GM23338 (cell line): ENCODE results near the gene PMM1. TPM values are rescaled to one million over a fixed set of nuclear protein-coding genes. Genes with fewer than 3 reads are reported as not detected.
A peak's percentile ranks its signal among the peaks of the same experiment; 100 is the strongest.

Experiments used
- ATAC-seq: fragments of 200-7000 bp; cut with Tn5 transposase; 3 replicates; pipeline ENCODE4 v1.9.1; 2020
- DNase-seq: peaks from one replicate; pipeline ENCODE4 v3.0.0-alpha.2; 2015; ENCODE audit warnings: low spot score
- H2AFZ ChIP-seq: fragments of 200-600 bp; sonication (generic); 2 replicates; pipeline ENCODE4 v1.8.0; 2016; ENCODE audit warnings: antibody characterized with exemption, mild to moderate bottlenecking, moderate library complexity
- H3F3A ChIP-seq: fragments of 200-600 bp; sonication (generic); replicated peaks from 2 replicates; pipeline ENCODE4 v1.8.0; 2017; ENCODE audit warnings: antibody characterized with exemption, mixed run types, low read depth
- H3K27ac ChIP-seq: fragments of 200-600 bp; sonication (generic); 2 replicates; pipeline ENCODE4 v1.6.1; 2016; ENCODE audit warnings: low read depth
- H3K27me3 ChIP-seq: fragments of 200-600 bp; sonication (generic); 2 replicates; pipeline ENCODE4 v1.8.0; 2016; ENCODE audit warnings: mild to moderate bottlenecking, mixed run types, moderate library complexity; ENCODE audit not compliant: insufficient read depth
- H3K36me3 ChIP-seq: fragments of 200-600 bp; sonication (generic); 2 replicates; pipeline ENCODE4 v1.8.0; 2016; ENCODE audit warnings: mild to moderate bottlenecking; ENCODE audit not compliant: insufficient read depth
- H3K4me1 ChIP-seq: fragments of 200-600 bp; sonication (generic); 2 replicates; pipeline ENCODE4 v1.8.0; 2016; ENCODE audit warnings: mild to moderate bottlenecking, moderate library complexity; ENCODE audit not compliant: insufficient read depth
- H3K4me2 ChIP-seq: fragments of 200-600 bp; sonication (generic); 2 replicates; pipeline ENCODE4 v1.7.1; 2017; ENCODE audit warnings: mixed run types
- H3K4me3 ChIP-seq: fragments of 200-600 bp; sonication (generic); 2 replicates; pipeline ENCODE4 v1.6.1; 2016; ENCODE audit warnings: mixed run types
- H3K79me2 ChIP-seq: fragments of 200-600 bp; sonication (generic); replicated peaks from 2 replicates; pipeline ENCODE4 v1.8.0; 2017; ENCODE audit warnings: mild to moderate bottlenecking; ENCODE audit not compliant: insufficient read depth
- H3K9me2 ChIP-seq: fragments of 200-600 bp; sonication (generic); 2 replicates; pipeline ENCODE4 v1.8.0; 2017; ENCODE audit not compliant: insufficient read depth
- H4K20me1 ChIP-seq: fragments of 200-600 bp; sonication (generic); replicated peaks from 2 replicates; pipeline ENCODE4 v1.8.0; 2017; ENCODE audit warnings: mild to moderate bottlenecking; ENCODE audit not compliant: insufficient read depth
- H3K27ac Mint-ChIP-seq: 2 replicates; pipeline ENCODE4 v1.8.0; 2020; ENCODE audit warnings: inconsistent platforms, mild to moderate bottlenecking, moderate library complexity, mixed read lengths
- H3K27me3 Mint-ChIP-seq: 3 replicates; pipeline ENCODE4 v1.8.0; 2022; ENCODE audit warnings: low read depth, mild to moderate bottlenecking, moderate library complexity, mixed read lengths, inconsistent platforms; ENCODE audit not compliant: insufficient read depth, poor library complexity
- H3K36me3 Mint-ChIP-seq: 3 replicates; pipeline ENCODE4 v1.8.0; 2021; ENCODE audit warnings: low read depth, mild to moderate bottlenecking, inconsistent platforms, moderate library complexity, mixed read lengths
- H3K4me1 Mint-ChIP-seq: 3 replicates; pipeline ENCODE4 v1.8.0; 2020; ENCODE audit warnings: mild to moderate bottlenecking, inconsistent platforms, mixed read lengths
- H3K4me3 Mint-ChIP-seq: 3 replicates; pipeline ENCODE4 v1.8.0; 2021; ENCODE audit warnings: moderate library complexity, mild to moderate bottlenecking, inconsistent platforms, mixed read lengths
- H3K9me3 Mint-ChIP-seq: 3 replicates; pipeline ENCODE4 v1.8.0; 2020; ENCODE audit warnings: moderate library complexity, mild to moderate bottlenecking, inconsistent platforms, mixed read lengths
- EZH2 ChIP-seq: fragments of 200-600 bp; sonication (generic); IDR thresholded peaks from one replicate; pipeline ENCODE4 v1.8.0; 2017; ENCODE audit warnings: antibody characterized with exemption, mild to moderate bottlenecking, low read depth; ENCODE audit not compliant: unreplicated experiment
- EZH2phosphoT487 ChIP-seq: fragments of 200-600 bp; sonication (generic); IDR thresholded peaks from one replicate; pipeline ENCODE4 v1.8.1; 2018; ENCODE audit warnings: antibody characterized with exemption; ENCODE audit not compliant: unreplicated experiment
- JUNB ChIP-seq: IDR thresholded peaks from one replicate; pipeline ENCODE4 v1.6.1; 2016; ENCODE audit warnings: antibody characterized with exemption; ENCODE audit not compliant: unreplicated experiment
- NANOG ChIP-seq: IDR thresholded peaks from 2 replicates; pipeline ENCODE4 v1.6.1; 2016; ENCODE audit warnings: antibody characterized with exemption, borderline replicate concordance
- POLR2AphosphoS5 ChIP-seq: IDR thresholded peaks from 2 replicates; pipeline ENCODE4 v1.6.1; 2016; ENCODE audit warnings: antibody characterized with exemption, low read depth
- ZNF114 ChIP-seq: fragments of 250-450 bp; sonication (Bioruptor Pico); IDR thresholded peaks from 2 replicates; pipeline ENCODE4 v1.5.0; 2020; ENCODE audit warnings: mild to moderate bottlenecking, moderate library complexity
- ZNF331 ChIP-seq: fragments of 250-450 bp; sonication (Bioruptor Pico); IDR thresholded peaks from 2 replicates; pipeline ENCODE4 v1.5.0; 2020; ENCODE audit warnings: low read depth, mild to moderate bottlenecking, moderate library complexity
- long read RNA-seq: library from polyadenylated mRNA; unstranded; transcript quantifications from one replicate; pipeline ENCODE4 v2.0.0, GENCODE V29; 2020; ENCODE audit not compliant: unreplicated experiment
- polyA plus RNA-seq: library from polyadenylated mRNA; unstranded; fragments of >200 nt; fragmentation: Nextera tagmentation; extraction: Ambion mirVana; gene quantifications from 2 replicates; pipeline ENCODE4 v1.2.1, GENCODE V29; 2016
- total RNA-seq: library from RNA; depleted of rRNA; stranded (reverse); fragments of >200 nt; shearing (Covaris generic); gene quantifications from 2 replicates; pipeline ENCODE4 v1.2.3, GENCODE V29; 2014; rRNA removed
- TF ChIP-seq, protein P1 (sequence below): IDR thresholded peaks from one replicate; pipeline ENCODE4 v1.6.1; 2018; ENCODE audit warnings: antibody characterized with exemption; ENCODE audit not compliant: unreplicated experiment
- TF ChIP-seq, protein P2 (sequence below): IDR thresholded peaks from 2 replicates; pipeline ENCODE4 v1.6.1; 2016; ENCODE audit warnings: antibody characterized with exemption
- TF ChIP-seq, protein P3 (sequence below): fragments of 250-450 bp; sonication (Bioruptor Pico); IDR thresholded peaks from 2 replicates; pipeline ENCODE4 v1.5.0; 2020; ENCODE audit warnings: mild to moderate bottlenecking, moderate library complexity

PMM1 gene
- total RNA-seq (8.7 and 12.1 TPM in 2 replicates), polyA plus RNA-seq (9.9 TPM in 2 replicates)
- long read RNA-seq, transcript PMM1-201 (8 exons, 1,298 nt), result major isoform, 19 of 27 reads
- long read RNA-seq, partial matches to known transcripts, result 1 of 27 reads
- long read RNA-seq, other reads (novel, unspliced or antisense), result 7 of 27 reads

DNA sequence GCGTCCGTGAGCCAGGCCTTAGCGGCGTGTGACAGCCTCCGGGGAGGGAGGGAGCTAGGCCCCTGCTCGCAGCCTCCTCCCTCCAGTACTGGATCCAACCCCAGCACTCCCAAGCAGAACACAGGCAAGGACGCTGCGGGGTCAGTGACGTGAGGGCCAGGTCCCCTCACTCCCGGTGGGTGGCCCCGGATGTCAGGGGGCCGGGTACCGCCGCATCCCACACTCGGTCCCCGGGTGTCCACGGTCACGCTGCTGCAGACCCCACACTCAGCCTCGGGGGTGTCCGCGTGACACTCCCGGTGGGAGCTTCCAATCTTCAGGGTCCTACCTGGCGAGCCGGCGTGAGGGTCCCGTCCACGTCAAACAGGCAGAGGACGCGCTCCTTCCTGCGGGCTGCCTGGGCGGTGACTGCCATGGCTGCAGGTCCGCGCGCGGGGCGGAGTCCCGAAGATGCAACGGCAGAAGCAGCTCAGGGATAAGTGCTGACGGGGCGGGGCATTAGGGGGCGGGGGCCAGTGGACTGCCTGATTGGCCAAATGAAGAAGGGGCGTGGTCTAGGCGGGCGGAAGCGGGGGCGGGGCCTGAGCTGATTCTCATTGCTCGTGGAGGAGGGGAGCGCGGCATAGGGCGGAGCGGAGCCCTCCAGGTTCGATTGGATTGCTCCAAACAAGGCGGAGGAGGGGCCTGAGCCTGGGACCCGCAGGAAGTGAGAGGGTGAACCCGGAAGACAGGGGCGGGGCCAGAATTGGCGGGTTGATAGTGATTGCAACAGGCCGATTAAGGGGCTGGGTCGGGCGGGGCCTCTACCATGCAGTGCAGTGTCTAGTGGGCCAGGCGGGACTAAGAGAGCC is at the start of gene PMM1:
Gene PMM1, minus strand, starts transcription at position 450 of the 851 bp plus-strand sequence. Its CDS starts 35 bp downstream, at position 415.
- Histone ChIP-seq H3K4me2 (peak within 1 kb of the TSS; percentile 92), H3K36me3 (no peaks in the 10 kb centered on the region), H3K9me2 (no peaks in the 10 kb centered on the region), H3K27me3 (no peaks in the 10 kb centered on the region), H3K4me1 (peaks cover 6% of the 10 kb centered on the region), H3K4me3 (peak within 1 kb of the TSS; percentile 89), H3K79me2 (no peaks in the 10 kb centered on the region), H3K27ac (peak within 1 kb of the TSS; percentile 89), H2AFZ (peak within 1 kb of the TSS; percentile 88; the same call in 1 of the 2 replicates), H3F3A (peaks cover 4% of the 10 kb centered on the region; the same call in 1 of the 2 replicates), H4K20me1 (no peaks in the 10 kb centered on the region)
- Mint-ChIP-seq H3K36me3 (no peaks in the 10 kb centered on the region), H3K4me1 (peaks cover 6% of the 10 kb centered on the region; the same call in 2 of the 3 replicates), H3K4me3 (peak within 1 kb of the TSS; percentile 90), H3K27ac (peak within 1 kb of the TSS; percentile 95), H3K9me3 (peaks cover 7% of the 10 kb centered on the region; the same call in 1 of the 3 replicates), H3K27me3 (peaks cover 9% of the 10 kb centered on the region)
- no peak for TF ChIP-seq ZNF331
- TF ChIP-seq EZH2phosphoT487, result no peak
- TF ChIP-seq ZNF114 (CRISPR knock-in tag), result no peak
- TF ChIP-seq NANOG, result no peak
- TF ChIP-seq, protein P1, sequence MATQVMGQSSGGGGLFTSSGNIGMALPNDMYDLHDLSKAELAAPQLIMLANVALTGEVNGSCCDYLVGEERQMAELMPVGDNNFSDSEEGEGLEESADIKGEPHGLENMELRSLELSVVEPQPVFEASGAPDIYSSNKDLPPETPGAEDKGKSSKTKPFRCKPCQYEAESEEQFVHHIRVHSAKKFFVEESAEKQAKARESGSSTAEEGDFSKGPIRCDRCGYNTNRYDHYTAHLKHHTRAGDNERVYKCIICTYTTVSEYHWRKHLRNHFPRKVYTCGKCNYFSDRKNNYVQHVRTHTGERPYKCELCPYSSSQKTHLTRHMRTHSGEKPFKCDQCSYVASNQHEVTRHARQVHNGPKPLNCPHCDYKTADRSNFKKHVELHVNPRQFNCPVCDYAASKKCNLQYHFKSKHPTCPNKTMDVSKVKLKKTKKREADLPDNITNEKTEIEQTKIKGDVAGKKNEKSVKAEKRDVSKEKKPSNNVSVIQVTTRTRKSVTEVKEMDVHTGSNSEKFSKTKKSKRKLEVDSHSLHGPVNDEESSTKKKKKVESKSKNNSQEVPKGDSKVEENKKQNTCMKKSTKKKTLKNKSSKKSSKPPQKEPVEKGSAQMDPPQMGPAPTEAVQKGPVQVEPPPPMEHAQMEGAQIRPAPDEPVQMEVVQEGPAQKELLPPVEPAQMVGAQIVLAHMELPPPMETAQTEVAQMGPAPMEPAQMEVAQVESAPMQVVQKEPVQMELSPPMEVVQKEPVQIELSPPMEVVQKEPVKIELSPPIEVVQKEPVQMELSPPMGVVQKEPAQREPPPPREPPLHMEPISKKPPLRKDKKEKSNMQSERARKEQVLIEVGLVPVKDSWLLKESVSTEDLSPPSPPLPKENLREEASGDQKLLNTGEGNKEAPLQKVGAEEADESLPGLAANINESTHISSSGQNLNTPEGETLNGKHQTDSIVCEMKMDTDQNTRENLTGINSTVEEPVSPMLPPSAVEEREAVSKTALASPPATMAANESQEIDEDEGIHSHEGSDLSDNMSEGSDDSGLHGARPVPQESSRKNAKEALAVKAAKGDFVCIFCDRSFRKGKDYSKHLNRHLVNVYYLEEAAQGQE, result no peak
- TF ChIP-seq JUNB, result no peak
- TF ChIP-seq, protein P2, sequence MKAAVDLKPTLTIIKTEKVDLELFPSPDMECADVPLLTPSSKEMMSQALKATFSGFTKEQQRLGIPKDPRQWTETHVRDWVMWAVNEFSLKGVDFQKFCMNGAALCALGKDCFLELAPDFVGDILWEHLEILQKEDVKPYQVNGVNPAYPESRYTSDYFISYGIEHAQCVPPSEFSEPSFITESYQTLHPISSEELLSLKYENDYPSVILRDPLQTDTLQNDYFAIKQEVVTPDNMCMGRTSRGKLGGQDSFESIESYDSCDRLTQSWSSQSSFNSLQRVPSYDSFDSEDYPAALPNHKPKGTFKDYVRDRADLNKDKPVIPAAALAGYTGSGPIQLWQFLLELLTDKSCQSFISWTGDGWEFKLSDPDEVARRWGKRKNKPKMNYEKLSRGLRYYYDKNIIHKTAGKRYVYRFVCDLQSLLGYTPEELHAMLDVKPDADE, result peak; percentile 14; the same call in 1 of the 2 replicates
- no peak for TF ChIP-seq EZH2
- peak; percentile 81 for TF ChIP-seq POLR2AphosphoS5
- DNase-seq (peak; percentile 100), ATAC-seq (peak; percentile 95)

DNA sequence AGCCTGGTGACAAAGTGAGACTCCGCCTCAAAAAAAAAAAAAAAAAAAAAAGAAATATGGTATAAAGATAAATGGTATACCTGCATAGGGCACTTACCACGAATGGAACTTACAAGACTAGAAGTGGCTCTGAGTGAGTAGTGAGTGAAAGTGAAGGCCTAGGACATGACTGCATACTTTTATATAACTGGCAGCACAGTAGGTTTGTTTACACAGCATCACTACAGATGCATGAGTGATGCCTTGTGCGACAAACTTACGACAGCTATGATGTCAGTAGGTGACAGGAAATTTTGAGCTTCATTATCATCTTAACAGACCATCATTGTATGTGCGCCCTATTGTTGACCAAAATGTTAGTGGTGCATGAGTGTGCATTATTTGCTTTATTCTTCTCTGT is 49.1 kb upstream of the PMM1 start:
- no peaks in the 10 kb centered on the region for H3K4me1 Mint-ChIP-seq
- peaks cover 88% of the 10 kb centered on the region for H3K36me3 Mint-ChIP-seq
- Histone ChIP-seq H3K4me3 (no peak overlapping the region), H3K27ac (no peak overlapping the region), H3K27me3 (no peaks in the 10 kb centered on the region), H3F3A (peaks cover 3% of the 10 kb centered on the region; the same call in 1 of the 2 replicates), H4K20me1 (peaks cover 32% of the 10 kb centered on the region), H2AFZ (no peak overlapping the region), H3K4me1 (no peaks in the 10 kb centered on the region), H3K4me2 (no peak overlapping the region), H3K36me3 (peaks cover 76% of the 10 kb centered on the region), H3K79me2 (peaks cover 55% of the 10 kb centered on the region), H3K9me2 (no peaks in the 10 kb centered on the region)
- ATAC-seq (no peak), DNase-seq (no peak)
- H3K9me3 Mint-ChIP-seq, result no peaks in the 10 kb centered on the region
- no peak overlapping the region for H3K4me3 Mint-ChIP-seq
- peaks cover 4% of the 10 kb centered on the region for H3K27me3 Mint-ChIP-seq
- no peak overlapping the region for H3K27ac Mint-ChIP-seq
- TF ChIP-seq, protein P3, sequence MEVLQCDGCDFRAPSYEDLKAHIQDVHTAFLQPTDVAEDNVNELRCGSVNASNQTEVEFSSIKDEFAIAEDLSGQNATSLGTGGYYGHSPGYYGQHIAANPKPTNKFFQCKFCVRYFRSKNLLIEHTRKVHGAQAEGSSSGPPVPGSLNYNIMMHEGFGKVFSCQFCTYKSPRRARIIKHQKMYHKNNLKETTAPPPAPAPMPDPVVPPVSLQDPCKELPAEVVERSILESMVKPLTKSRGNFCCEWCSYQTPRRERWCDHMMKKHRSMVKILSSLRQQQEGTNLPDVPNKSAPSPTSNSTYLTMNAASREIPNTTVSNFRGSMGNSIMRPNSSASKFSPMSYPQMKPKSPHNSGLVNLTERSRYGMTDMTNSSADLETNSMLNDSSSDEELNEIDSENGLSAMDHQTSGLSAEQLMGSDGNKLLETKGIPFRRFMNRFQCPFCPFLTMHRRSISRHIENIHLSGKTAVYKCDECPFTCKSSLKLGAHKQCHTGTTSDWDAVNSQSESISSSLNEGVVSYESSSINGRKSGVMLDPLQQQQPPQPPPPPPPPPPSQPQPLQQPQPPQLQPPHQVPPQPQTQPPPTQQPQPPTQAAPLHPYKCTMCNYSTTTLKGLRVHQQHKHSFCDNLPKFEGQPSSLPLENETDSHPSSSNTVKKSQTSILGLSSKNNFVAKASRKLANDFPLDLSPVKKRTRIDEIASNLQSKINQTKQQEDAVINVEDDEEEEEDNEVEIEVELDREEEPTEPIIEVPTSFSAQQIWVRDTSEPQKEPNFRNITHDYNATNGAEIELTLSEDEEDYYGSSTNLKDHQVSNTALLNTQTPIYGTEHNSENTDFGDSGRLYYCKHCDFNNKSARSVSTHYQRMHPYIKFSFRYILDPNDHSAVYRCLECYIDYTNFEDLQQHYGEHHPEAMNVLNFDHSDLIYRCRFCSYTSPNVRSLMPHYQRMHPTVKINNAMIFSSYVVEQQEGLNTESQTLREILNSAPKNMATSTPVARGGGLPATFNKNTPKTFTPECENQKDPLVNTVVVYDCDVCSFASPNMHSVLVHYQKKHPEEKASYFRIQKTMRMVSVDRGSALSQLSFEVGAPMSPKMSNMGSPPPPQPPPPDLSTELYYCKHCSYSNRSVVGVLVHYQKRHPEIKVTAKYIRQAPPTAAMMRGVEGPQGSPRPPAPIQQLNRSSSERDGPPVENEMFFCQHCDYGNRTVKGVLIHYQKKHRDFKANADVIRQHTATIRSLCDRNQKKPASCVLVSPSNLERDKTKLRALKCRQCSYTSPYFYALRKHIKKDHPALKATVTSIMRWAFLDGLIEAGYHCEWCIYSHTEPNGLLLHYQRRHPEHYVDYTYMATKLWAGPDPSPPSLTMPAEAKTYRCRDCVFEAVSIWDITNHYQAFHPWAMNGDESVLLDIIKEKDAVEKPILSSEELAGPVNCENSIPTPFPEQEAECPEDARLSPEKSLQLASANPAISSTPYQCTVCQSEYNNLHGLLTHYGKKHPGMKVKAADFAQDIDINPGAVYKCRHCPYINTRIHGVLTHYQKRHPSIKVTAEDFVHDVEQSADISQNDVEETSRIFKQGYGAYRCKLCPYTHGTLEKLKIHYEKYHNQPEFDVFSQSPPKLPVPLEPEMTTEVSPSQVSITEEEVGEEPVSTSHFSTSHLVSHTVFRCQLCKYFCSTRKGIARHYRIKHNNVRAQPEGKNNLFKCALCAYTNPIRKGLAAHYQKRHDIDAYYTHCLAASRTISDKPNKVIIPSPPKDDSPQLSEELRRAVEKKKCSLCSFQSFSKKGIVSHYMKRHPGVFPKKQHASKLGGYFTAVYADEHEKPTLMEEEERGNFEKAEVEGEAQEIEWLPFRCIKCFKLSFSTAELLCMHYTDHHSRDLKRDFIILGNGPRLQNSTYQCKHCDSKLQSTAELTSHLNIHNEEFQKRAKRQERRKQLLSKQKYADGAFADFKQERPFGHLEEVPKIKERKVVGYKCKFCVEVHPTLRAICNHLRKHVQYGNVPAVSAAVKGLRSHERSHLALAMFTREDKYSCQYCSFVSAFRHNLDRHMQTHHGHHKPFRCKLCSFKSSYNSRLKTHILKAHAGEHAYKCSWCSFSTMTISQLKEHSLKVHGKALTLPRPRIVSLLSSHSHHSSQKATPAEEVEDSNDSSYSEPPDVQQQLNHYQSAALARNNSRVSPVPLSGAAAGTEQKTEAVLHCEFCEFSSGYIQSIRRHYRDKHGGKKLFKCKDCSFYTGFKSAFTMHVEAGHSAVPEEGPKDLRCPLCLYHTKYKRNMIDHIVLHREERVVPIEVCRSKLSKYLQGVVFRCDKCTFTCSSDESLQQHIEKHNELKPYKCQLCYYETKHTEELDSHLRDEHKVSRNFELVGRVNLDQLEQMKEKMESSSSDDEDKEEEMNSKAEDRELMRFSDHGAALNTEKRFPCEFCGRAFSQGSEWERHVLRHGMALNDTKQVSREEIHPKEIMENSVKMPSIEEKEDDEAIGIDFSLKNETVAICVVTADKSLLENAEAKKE (CRISPR knock-in tag), result no peak
